ENCODE data around the gene KDM7A.
"Not testable (repeated sequence)": the region's sequence is repeated elsewhere in the genome, so short reads cannot be mapped to it uniquely, and the experiment has no call there.

Gene KDM7A

GRCh38 chr7:140126435-140127034, 50.2 kb downstream of the KDM7A start:
- Histone ChIP-seq H3K23ac (ENCODE audit: low read length) (no peak overlapping the region), H4K12ac (ENCODE audit: low read depth, low read length) (no peak overlapping the region), H2AK5ac (ENCODE audit: low read length) (no peak overlapping the region), H3K9ac (ENCODE audit: low read length) (no peak overlapping the region), H2BK12ac (ENCODE audit: low read length) (no peak overlapping the region), H3K4me2 (ENCODE audit: low read length) (no peak overlapping the region), H3K14ac (ENCODE audit: low read length) (no peak overlapping the region), H2AFZ (ENCODE audit: insufficient read depth, low read length, poor library complexity) (no peak overlapping the region), H4K91ac (ENCODE audit: low read depth, low read length) (no peak overlapping the region), H2BK120ac (ENCODE audit: insufficient read depth, low read length, poor library complexity) (no peak overlapping the region), H3K27me3 (ENCODE audit: insufficient read depth, low read length) (no peaks in the 10 kb centered on the region), H3K79me1 (ENCODE audit: low read length) (no peaks in the 10 kb centered on the region), H3K27ac (ENCODE audit: low read depth, low read length) (no peak overlapping the region), H3K9me3 (ENCODE audit: insufficient read depth, low read depth, low read length) (peaks cover 1% of the 10 kb centered on the region), H3K4ac (ENCODE audit: low read depth, low read length) (no peak overlapping the region), H3K4me3 (ENCODE audit: low read depth, low read length) (no peak overlapping the region), H2BK5ac (ENCODE audit: low read depth, low read length, poor library complexity) (no peak overlapping the region), H4K8ac (ENCODE audit: low read depth, low read length) (no peak overlapping the region), H3K79me2 (ENCODE audit: control insufficient read depth, insufficient read depth, low read length, poor library complexity) (no peaks in the 10 kb centered on the region), H3K36me3 (ENCODE audit: control insufficient read depth in 1 of 2, insufficient read depth in 2 of 2, low read length in 2 of 2) (no peaks in the 10 kb centered on the region), H3K18ac (ENCODE audit: low read length) (no peak overlapping the region), H3K4me1 (ENCODE audit: control insufficient read depth in 1 of 2, insufficient read depth in 2 of 2, low read length in 2 of 2) (no peaks in the 10 kb centered on the region)
- no peak for DNase-seq
- WGBS (ENCODE audit: extremely low coverage, insufficient coverage, insufficient read length): no CpG with 5 or more reads among the region's 6 CpGs

GRCh38 chr7:140122965-140123364, 53.8 kb downstream of the KDM7A start:
- H3K14ac ChIP-seq (ENCODE audit: low read length): no peak overlapping the region
- H3K23ac ChIP-seq (ENCODE audit: low read length): no peak overlapping the region
- H3K4me2 ChIP-seq (ENCODE audit: low read length): no peak overlapping the region
- no peak overlapping the region for H2AFZ ChIP-seq (ENCODE audit: insufficient read depth, low read length, poor library complexity)
- H4K8ac ChIP-seq (ENCODE audit: low read depth, low read length): no peak overlapping the region
- no peak for DNase-seq
- no peaks in the 10 kb centered on the region for H3K27me3 ChIP-seq (ENCODE audit: insufficient read depth, low read length)
- no peaks in the 10 kb centered on the region for H3K4me1 ChIP-seq (ENCODE audit: control insufficient read depth in 1 of 2, insufficient read depth in 2 of 2, low read length in 2 of 2)
- H2BK120ac ChIP-seq (ENCODE audit: insufficient read depth, low read length, poor library complexity): no peak overlapping the region
- no peak overlapping the region for H3K27ac ChIP-seq (ENCODE audit: low read depth, low read length)
- H3K4me3 ChIP-seq (ENCODE audit: low read depth, low read length): no peak overlapping the region
- H3K9ac ChIP-seq (ENCODE audit: low read length): no peak overlapping the region
- WGBS (ENCODE audit: extremely low coverage, insufficient coverage, insufficient read length): no CpG with 5 or more reads among the region's 3 CpGs
- no peak overlapping the region for H3K4ac ChIP-seq (ENCODE audit: low read depth, low read length)
- no peak overlapping the region for H4K91ac ChIP-seq (ENCODE audit: low read depth, low read length)
- H3K79me1 ChIP-seq (ENCODE audit: low read length): no peaks in the 10 kb centered on the region
- H2AK5ac ChIP-seq (ENCODE audit: low read length): no peak overlapping the region
- H4K12ac ChIP-seq (ENCODE audit: low read depth, low read length): no peak overlapping the region
- no peaks in the 10 kb centered on the region for H3K36me3 ChIP-seq (ENCODE audit: control insufficient read depth in 1 of 2, insufficient read depth in 2 of 2, low read length in 2 of 2)
- H2BK12ac ChIP-seq (ENCODE audit: low read length): no peak overlapping the region
- no peak overlapping the region for H2BK5ac ChIP-seq (ENCODE audit: low read depth, low read length, poor library complexity)
- no peaks in the 10 kb centered on the region for H3K79me2 ChIP-seq (ENCODE audit: control insufficient read depth, insufficient read depth, low read length, poor library complexity)
- peaks cover 1% of the 10 kb centered on the region for H3K9me3 ChIP-seq (ENCODE audit: insufficient read depth, low read depth, low read length)
- no peak overlapping the region for H3K18ac ChIP-seq (ENCODE audit: low read length)

GRCh38 chr7:140121326-140121725, 55.5 kb downstream of the KDM7A start:
- no peak overlapping the region for H4K12ac ChIP-seq (ENCODE audit: low read depth, low read length)
- no peaks in the 10 kb centered on the region for H3K4me1 ChIP-seq (ENCODE audit: control insufficient read depth in 1 of 2, insufficient read depth in 2 of 2, low read length in 2 of 2)
- no peak overlapping the region for H4K91ac ChIP-seq (ENCODE audit: low read depth, low read length)
- no peak overlapping the region for H2BK12ac ChIP-seq (ENCODE audit: low read length)
- no peak for DNase-seq
- no peak overlapping the region for H2AFZ ChIP-seq (ENCODE audit: insufficient read depth, low read length, poor library complexity)
- no peak overlapping the region for H3K14ac ChIP-seq (ENCODE audit: low read length)
- no peaks in the 10 kb centered on the region for H3K79me2 ChIP-seq (ENCODE audit: control insufficient read depth, insufficient read depth, low read length, poor library complexity)
- H2AK5ac ChIP-seq (ENCODE audit: low read length): no peak overlapping the region
- H3K36me3 ChIP-seq (ENCODE audit: control insufficient read depth in 1 of 2, insufficient read depth in 2 of 2, low read length in 2 of 2): no peaks in the 10 kb centered on the region
- H3K4me2 ChIP-seq (ENCODE audit: low read length): no peak overlapping the region
- H3K23ac ChIP-seq (ENCODE audit: low read length): no peak overlapping the region
- 100% methylated on average over 1 of the region's 4 CpGs for WGBS (ENCODE audit: extremely low coverage, insufficient coverage, insufficient read length)
- no peak overlapping the region for H2BK5ac ChIP-seq (ENCODE audit: low read depth, low read length, poor library complexity)
- H3K79me1 ChIP-seq (ENCODE audit: low read length): no peaks in the 10 kb centered on the region
- no peak overlapping the region for H3K4ac ChIP-seq (ENCODE audit: low read depth, low read length)
- no peak overlapping the region for H4K8ac ChIP-seq (ENCODE audit: low read depth, low read length)
- no peak overlapping the region for H3K27ac ChIP-seq (ENCODE audit: low read depth, low read length)
- H3K18ac ChIP-seq (ENCODE audit: low read length): no peak overlapping the region
- H2BK120ac ChIP-seq (ENCODE audit: insufficient read depth, low read length, poor library complexity): no peak overlapping the region
- H3K9ac ChIP-seq (ENCODE audit: low read length): no peak overlapping the region
- H3K4me3 ChIP-seq (ENCODE audit: low read depth, low read length): no peak overlapping the region
- H3K27me3 ChIP-seq (ENCODE audit: insufficient read depth, low read length): no peaks in the 10 kb centered on the region
- peaks cover 1% of the 10 kb centered on the region for H3K9me3 ChIP-seq (ENCODE audit: insufficient read depth, low read depth, low read length)

GRCh38 chr7:140114817-140115216, 62.0 kb downstream of the KDM7A start:
- H3K79me2 ChIP-seq (ENCODE audit: control insufficient read depth, insufficient read depth, low read length, poor library complexity); H4K91ac ChIP-seq (ENCODE audit: low read depth, low read length); H3K14ac ChIP-seq (ENCODE audit: low read length); H3K4me2 ChIP-seq (ENCODE audit: low read length); H3K18ac ChIP-seq (ENCODE audit: low read length); DNase-seq; H3K79me1 ChIP-seq (ENCODE audit: low read length); H3K4ac ChIP-seq (ENCODE audit: low read depth, low read length); H2BK5ac ChIP-seq (ENCODE audit: low read depth, low read length, poor library complexity); H4K12ac ChIP-seq (ENCODE audit: low read depth, low read length); H3K4me3 ChIP-seq (ENCODE audit: low read depth, low read length); H2BK12ac ChIP-seq (ENCODE audit: low read length); H3K23ac ChIP-seq (ENCODE audit: low read length); H3K9me3 ChIP-seq (ENCODE audit: insufficient read depth, low read depth, low read length); H3K27ac ChIP-seq (ENCODE audit: low read depth, low read length); H2AFZ ChIP-seq (ENCODE audit: insufficient read depth, low read length, poor library complexity); H2AK5ac ChIP-seq (ENCODE audit: low read length); H3K4me1 ChIP-seq (ENCODE audit: control insufficient read depth in 1 of 2, insufficient read depth in 2 of 2, low read length in 2 of 2); H2BK120ac ChIP-seq (ENCODE audit: insufficient read depth, low read length, poor library complexity); H3K27me3 ChIP-seq (ENCODE audit: insufficient read depth, low read length); H3K9ac ChIP-seq (ENCODE audit: low read length); H4K8ac ChIP-seq (ENCODE audit: low read depth, low read length): not testable (repeated sequence)
- peaks cover 6 to 10% of the 10 kb centered on the region in 2 experiments for H3K36me3 ChIP-seq (ENCODE audit: control insufficient read depth in 1 of 2, insufficient read depth in 2 of 2, low read length in 2 of 2)
- no CpG with 5 or more reads among the region's 31 CpGs for WGBS (ENCODE audit: extremely low coverage, insufficient coverage, insufficient read length)

Measured in trophoblast cell (in vitro differentiated cells and primary cell).